ENCODE measurements around the gene IL15RA.

Gene IL15RA

DNA sequence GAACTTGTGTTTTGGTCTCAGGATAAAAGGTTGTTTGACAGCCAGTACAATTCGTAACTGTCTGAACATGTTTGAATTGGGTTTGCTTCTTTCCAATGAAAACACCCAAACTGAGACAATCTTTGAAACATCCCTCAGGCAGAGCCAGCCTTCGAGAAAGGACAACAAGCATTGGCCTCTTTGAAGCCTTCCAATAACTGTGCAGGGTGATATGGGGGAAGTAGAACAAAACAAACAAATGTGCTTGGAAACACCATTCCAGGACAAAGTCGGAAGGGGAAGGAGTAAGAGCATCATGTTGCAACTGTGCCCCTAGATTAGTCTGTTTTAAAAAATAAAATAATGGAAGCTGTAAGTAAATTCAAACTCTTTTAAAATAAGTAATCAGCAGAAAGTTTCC is 45.3 kb upstream of the IL15RA start:
- Histone ChIP-seq H3K9me3 (ENCODE audit: control insufficient read depth, low read length) (no peaks in the 10 kb centered on the region), H3K9ac (no peak overlapping the region), H3K4me3 (ENCODE audit: low read depth, low read length) (no peak overlapping the region), H3K27ac (peak overlapping the region; percentile 58), H3K27me3 (ENCODE audit: control insufficient read depth, insufficient read depth, low read length) (no peaks in the 10 kb centered on the region), H3K4me1 (peaks cover 7% of the 10 kb centered on the region), H2AFZ (peak overlapping the region; percentile 56), H3K36me3 (ENCODE audit: control insufficient read depth, insufficient read depth, low read length) (no peaks in the 10 kb centered on the region), H3K4me2 (ENCODE audit: low read length) (no peak overlapping the region), H3K79me2 (no peaks in the 10 kb centered on the region)
- TF ChIP-seq, protein P1, sequence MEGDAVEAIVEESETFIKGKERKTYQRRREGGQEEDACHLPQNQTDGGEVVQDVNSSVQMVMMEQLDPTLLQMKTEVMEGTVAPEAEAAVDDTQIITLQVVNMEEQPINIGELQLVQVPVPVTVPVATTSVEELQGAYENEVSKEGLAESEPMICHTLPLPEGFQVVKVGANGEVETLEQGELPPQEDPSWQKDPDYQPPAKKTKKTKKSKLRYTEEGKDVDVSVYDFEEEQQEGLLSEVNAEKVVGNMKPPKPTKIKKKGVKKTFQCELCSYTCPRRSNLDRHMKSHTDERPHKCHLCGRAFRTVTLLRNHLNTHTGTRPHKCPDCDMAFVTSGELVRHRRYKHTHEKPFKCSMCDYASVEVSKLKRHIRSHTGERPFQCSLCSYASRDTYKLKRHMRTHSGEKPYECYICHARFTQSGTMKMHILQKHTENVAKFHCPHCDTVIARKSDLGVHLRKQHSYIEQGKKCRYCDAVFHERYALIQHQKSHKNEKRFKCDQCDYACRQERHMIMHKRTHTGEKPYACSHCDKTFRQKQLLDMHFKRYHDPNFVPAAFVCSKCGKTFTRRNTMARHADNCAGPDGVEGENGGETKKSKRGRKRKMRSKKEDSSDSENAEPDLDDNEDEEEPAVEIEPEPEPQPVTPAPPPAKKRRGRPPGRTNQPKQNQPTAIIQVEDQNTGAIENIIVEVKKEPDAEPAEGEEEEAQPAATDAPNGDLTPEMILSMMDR (IDR thresholded peaks at IDR 0.05): no peak

DNA sequence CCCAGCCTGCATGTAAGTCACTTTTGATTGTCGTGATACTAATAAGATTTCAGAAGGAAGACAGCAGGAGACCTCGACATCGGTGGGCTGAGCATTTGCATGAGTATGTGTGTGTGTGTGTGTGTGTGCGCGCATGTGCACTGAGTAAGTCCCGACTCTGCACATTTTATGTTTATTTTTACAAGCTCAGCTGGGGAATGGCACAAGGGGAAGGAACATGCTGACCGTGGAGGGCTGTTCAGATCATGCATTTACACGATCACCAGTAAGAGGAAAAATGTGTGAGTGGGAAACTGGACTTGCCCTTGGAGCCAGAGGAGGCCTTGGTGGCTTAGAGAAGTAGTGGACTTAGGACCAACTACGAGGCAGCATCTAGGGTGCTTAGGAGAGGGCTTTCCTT is 43.5 kb upstream of the IL15RA start:
- Histone ChIP-seq H3K4me1 (peaks cover 7% of the 10 kb centered on the region), H3K9ac (no peak overlapping the region), H3K4me2 (ENCODE audit: low read length) (no peak overlapping the region), H3K27me3 (ENCODE audit: control insufficient read depth, insufficient read depth, low read length) (no peaks in the 10 kb centered on the region), H2AFZ (no peak overlapping the region), H3K4me3 (ENCODE audit: low read depth, low read length) (no peak overlapping the region), H3K36me3 (ENCODE audit: control insufficient read depth, insufficient read depth, low read length) (no peaks in the 10 kb centered on the region), H3K79me2 (no peaks in the 10 kb centered on the region), H3K9me3 (ENCODE audit: control insufficient read depth, low read length) (no peaks in the 10 kb centered on the region), H3K27ac (no peak overlapping the region)
- TF ChIP-seq, protein P1 (IDR thresholded peaks at IDR 0.05): no peak

DNA sequence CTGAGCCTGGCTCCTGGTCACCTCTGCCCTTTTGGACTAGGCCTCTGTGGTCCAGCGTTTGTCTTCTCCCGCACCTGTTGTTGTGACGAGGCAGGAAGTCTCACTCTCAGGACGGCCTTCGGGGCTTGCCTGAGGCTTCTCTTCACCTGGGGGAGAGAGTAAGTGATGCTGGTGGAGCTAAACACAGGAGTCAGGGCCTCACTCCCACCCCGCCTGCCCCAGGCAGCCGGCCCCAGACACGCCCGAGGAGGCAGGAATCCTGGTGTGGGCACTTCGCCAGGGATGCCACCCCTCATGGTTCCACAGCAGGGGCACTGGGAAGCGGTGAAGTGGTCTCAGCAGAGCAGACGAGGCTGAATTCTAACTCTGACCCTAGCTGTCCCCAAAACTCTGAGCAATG is 42.5 kb upstream of the IL15RA start:
- H2AFZ ChIP-seq: no peak overlapping the region
- H3K27ac ChIP-seq: no peak overlapping the region
- H3K4me2 ChIP-seq (ENCODE audit: low read length): no peak overlapping the region
- no peaks in the 10 kb centered on the region for H3K79me2 ChIP-seq
- H3K9ac ChIP-seq: no peak overlapping the region
- no peaks in the 10 kb centered on the region for H3K27me3 ChIP-seq (ENCODE audit: control insufficient read depth, insufficient read depth, low read length)
- H3K9me3 ChIP-seq (ENCODE audit: control insufficient read depth, low read length): no peaks in the 10 kb centered on the region
- H3K36me3 ChIP-seq (ENCODE audit: control insufficient read depth, insufficient read depth, low read length): no peaks in the 10 kb centered on the region
- peaks cover 7% of the 10 kb centered on the region for H3K4me1 ChIP-seq
- no peak overlapping the region for H3K4me3 ChIP-seq (ENCODE audit: low read depth, low read length)
- TF ChIP-seq, protein P1 (IDR thresholded peaks at IDR 0.05): no peak

DNA sequence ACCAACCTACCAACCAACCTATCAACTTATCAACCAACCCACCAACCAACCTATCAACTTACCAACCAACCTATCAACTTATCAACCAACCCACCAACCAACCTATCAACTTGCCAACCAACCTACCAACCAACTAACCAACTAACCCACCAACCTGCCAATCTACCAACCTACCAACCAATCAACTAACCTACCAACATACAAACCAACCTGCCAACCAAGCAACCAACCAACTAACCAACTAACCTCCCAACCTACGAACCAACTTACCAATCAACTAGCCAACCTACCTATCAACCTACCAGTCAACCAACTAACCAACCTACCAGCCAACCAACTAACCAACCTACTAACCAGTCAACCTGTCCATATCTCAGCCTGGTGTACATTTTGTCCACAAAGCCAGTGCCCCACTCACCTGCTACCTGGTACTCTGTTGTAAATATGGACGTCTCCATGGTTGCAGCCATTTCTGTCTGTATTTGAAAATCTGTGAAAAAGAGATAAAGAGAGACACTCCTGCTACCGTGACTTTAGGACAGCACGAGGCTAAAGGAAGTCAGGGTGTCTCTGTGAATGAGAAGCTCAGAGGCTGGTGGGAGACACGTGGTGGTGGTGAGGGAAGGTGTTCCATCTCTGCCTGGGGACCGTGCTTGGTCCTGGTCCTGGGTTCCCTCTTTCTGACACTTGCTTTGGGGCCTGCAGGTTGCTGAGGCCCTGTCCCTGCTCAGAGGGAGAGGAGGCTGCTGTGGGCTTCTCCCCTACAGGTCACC is 41.9 kb upstream of the IL15RA start:
- Histone ChIP-seq H3K27ac (no peak overlapping the region), H3K4me1 (peaks cover 7% of the 10 kb centered on the region), H2AFZ (no peak overlapping the region), H3K4me2 (ENCODE audit: low read length) (no peak overlapping the region), H3K9me3 (ENCODE audit: control insufficient read depth, low read length) (no peaks in the 10 kb centered on the region), H3K27me3 (ENCODE audit: control insufficient read depth, insufficient read depth, low read length) (no peaks in the 10 kb centered on the region), H3K36me3 (ENCODE audit: control insufficient read depth, insufficient read depth, low read length) (no peaks in the 10 kb centered on the region), H3K9ac (no peak overlapping the region), H3K4me3 (ENCODE audit: low read depth, low read length) (no peak overlapping the region), H3K79me2 (no peaks in the 10 kb centered on the region)
- TF ChIP-seq, protein P1 (IDR thresholded peaks at IDR 0.05): no peak

DNA sequence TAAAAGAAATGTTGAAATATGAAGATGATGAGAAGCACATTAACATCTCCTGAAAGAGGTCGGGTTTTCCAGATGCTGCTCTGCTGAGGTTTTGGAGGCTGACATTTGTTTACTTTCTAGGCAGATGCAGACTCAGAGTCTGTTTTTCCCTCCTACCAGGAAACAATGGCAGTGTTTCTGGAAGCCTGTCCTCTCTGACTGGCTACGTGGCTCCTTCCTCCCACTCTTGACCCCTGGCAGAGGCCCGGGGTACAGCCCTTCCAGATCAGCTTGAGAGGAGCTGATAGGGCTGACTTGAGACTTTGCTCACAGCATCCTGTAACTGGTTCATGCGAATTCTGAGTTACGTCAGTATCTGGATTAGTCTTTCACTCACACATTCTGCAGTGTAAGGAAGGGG is 41.1 kb upstream of the IL15RA start:
- Histone ChIP-seq H3K27ac (no peak overlapping the region), H3K4me2 (ENCODE audit: low read length) (no peak overlapping the region), H3K9ac (no peak overlapping the region), H3K36me3 (ENCODE audit: control insufficient read depth, insufficient read depth, low read length) (no peaks in the 10 kb centered on the region), H3K4me3 (ENCODE audit: low read depth, low read length) (no peak overlapping the region), H3K79me2 (no peaks in the 10 kb centered on the region), H3K27me3 (ENCODE audit: control insufficient read depth, insufficient read depth, low read length) (no peaks in the 10 kb centered on the region), H2AFZ (no peak overlapping the region), H3K9me3 (ENCODE audit: control insufficient read depth, low read length) (no peaks in the 10 kb centered on the region), H3K4me1 (peaks cover 7% of the 10 kb centered on the region)
- TF ChIP-seq, protein P1 (IDR thresholded peaks at IDR 0.05): no peak
